ACC112 (cell line): ENCODE measurements around the gene CMTR1.

Experiments
- H2AFZ ChIP-seq: fragments of 200-600 bp; sonication (generic); one replicate; pipeline ENCODE4 v1.6.0; 2017; ENCODE audit warnings: antibody characterized with exemption, low read length; ENCODE audit not compliant: unreplicated experiment
- H3K27ac ChIP-seq: fragments of 200-600 bp; sonication (generic); 2 replicates; pipeline ENCODE4 v1.5.1; 2014; ENCODE audit warnings: low read depth, mild to moderate bottlenecking, antibody characterized with exemption, low read length, moderate library complexity
- H3K27me3 ChIP-seq: fragments of 200-600 bp; sonication (generic); 2 replicates; pipeline ENCODE4 v1.6.1; 2014; ENCODE audit warnings: mild to moderate bottlenecking, antibody characterized with exemption, low read length, moderate library complexity, mixed read lengths; ENCODE audit not compliant: insufficient read depth
- H3K36me3 ChIP-seq: fragments of 200-600 bp; sonication (generic); 2 replicates; pipeline ENCODE4 v1.6.1; 2016; ENCODE audit warnings: mild to moderate bottlenecking, antibody characterized with exemption, low read length, moderate library complexity, mixed read lengths; ENCODE audit not compliant: insufficient read depth
- H3K4me1 ChIP-seq: fragments of 200-600 bp; sonication (generic); one replicate; pipeline ENCODE4 v1.6.1; 2016; ENCODE audit warnings: low read length, mixed read lengths; ENCODE audit not compliant: insufficient read depth, unreplicated experiment, control insufficient read depth
- H3K4me3 ChIP-seq: fragments of 200-600 bp; sonication (generic); 2 replicates; pipeline ENCODE4 v1.5.1; 2014; ENCODE audit warnings: mild to moderate bottlenecking, low read depth, low read length
- H3K79me2 ChIP-seq: fragments of 200-600 bp; sonication (generic); one replicate; pipeline ENCODE4 v1.6.0; 2016; ENCODE audit warnings: low read length; ENCODE audit not compliant: control insufficient read depth, unreplicated experiment, insufficient read depth

Gene CMTR1

GRCh38 chr6:37514321-37514771 is 81.3 kb downstream of the CMTR1 start:
- no peaks in the 10 kb centered on the region for H3K79me2 ChIP-seq
- peak overlapping the region; percentile 33; the same call in 1 of the 2 replicates for H3K4me3 ChIP-seq
- no peak overlapping the region for H3K27ac ChIP-seq
- no peaks in the 10 kb centered on the region for H3K36me3 ChIP-seq
- H3K4me1 ChIP-seq: peaks cover 15% of the 10 kb centered on the region
- H2AFZ ChIP-seq: no peak overlapping the region
- peaks cover 22% of the 10 kb centered on the region for H3K27me3 ChIP-seq

- Histone ChIP-seq H2AFZ (no peak overlapping the region), H3K4me1 (peaks cover 15% of the 10 kb centered on the region), H3K36me3 (no peaks in the 10 kb centered on the region)
Observed at GRCh38 chr6:37514837-37515236, 81.8 kb downstream of the CMTR1 start.

DNA sequence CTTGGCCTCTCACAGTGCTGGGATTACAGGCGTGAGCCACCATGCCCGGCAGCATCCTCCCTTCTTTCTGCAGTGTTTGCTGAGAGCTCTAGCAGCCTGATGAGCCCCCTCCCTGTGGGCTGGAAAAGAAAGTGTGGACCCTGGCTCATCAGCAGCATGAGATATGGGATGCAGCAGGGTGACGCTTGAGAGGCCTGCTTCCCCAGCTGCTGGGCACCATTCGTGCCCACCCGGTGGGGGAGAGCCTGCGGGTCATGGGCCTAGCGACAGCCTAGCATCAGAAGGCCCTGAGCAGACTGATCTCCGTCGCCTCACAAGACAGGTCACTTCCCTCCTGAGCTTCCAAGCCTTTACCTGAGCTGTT is 82.7 kb downstream of the CMTR1 start:
- Histone ChIP-seq H3K27ac (no peak overlapping the region), H3K27me3 (peaks cover 22% of the 10 kb centered on the region), H3K4me3 (no peak overlapping the region), H3K36me3 (no peaks in the 10 kb centered on the region), H3K4me1 (peaks cover 15% of the 10 kb centered on the region), H2AFZ (no peak overlapping the region), H3K79me2 (no peaks in the 10 kb centered on the region)

More at GRCh38 chr6:37514837-37515236, 81.8 kb downstream of the CMTR1 start:
- Histone ChIP-seq H3K4me3 (peak overlapping the region; percentile 33; the same call in 1 of the 2 replicates), H3K27me3 (peaks cover 22% of the 10 kb centered on the region), H3K79me2 (no peaks in the 10 kb centered on the region), H3K27ac (no peak overlapping the region)

GRCh38 chr6:37516076-37516919 is 83.3 kb downstream of the CMTR1 start:
- Histone ChIP-seq H3K4me3 (no peak overlapping the region), H3K79me2 (no peaks in the 10 kb centered on the region), H3K27ac (no peak overlapping the region), H3K27me3 (peaks cover 22% of the 10 kb centered on the region), H2AFZ (no peak overlapping the region), H3K4me1 (peaks cover 15% of the 10 kb centered on the region), H3K36me3 (no peaks in the 10 kb centered on the region)

- Histone ChIP-seq H3K36me3 (no peaks in the 10 kb centered on the region), H3K4me3 (no peak overlapping the region), H3K4me1 (peaks cover 15% of the 10 kb centered on the region), H3K79me2 (no peaks in the 10 kb centered on the region), H2AFZ (no peak overlapping the region), H3K27me3 (peaks cover 17% of the 10 kb centered on the region), H3K27ac (no peak overlapping the region)
Observed at GRCh38 chr6:37516920-37517405, 83.9 kb downstream of the CMTR1 start.

GRCh38 chr6:37517411-37517812 is 84.4 kb downstream of the CMTR1 start:
- no peak overlapping the region for H3K27ac ChIP-seq
- H3K27me3 ChIP-seq: peaks cover 15% of the 10 kb centered on the region
- H3K79me2 ChIP-seq: no peaks in the 10 kb centered on the region
- H3K4me1 ChIP-seq: peaks cover 15% of the 10 kb centered on the region
- H3K4me3 ChIP-seq: no peak overlapping the region
- H3K36me3 ChIP-seq: no peaks in the 10 kb centered on the region
- H2AFZ ChIP-seq: no peak overlapping the region

DNA sequence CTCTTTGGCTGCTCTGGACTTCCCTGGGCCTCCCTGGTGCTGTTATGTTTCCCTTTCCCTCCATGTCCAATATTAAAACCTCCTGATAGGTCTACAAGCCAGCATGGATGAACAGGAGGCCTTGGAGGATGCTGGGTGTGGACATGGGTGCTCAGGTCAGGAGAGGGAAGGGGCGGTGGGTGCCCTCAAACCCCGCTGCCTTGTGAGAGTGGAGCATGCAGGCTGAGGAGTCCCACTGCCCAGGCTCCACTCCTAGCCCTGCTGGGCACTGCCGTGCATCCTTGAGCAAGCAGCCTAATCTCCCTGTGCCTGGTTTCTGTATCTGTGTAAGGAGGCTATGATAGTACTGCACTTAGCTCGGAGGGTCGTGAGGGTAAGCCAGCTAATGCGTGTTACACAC is 85.1 kb downstream of the CMTR1 start:
- no peak overlapping the region for H3K4me3 ChIP-seq
- H3K79me2 ChIP-seq: no peaks in the 10 kb centered on the region
- H3K4me1 ChIP-seq: peaks cover 15% of the 10 kb centered on the region
- no peak overlapping the region for H3K27ac ChIP-seq
- H2AFZ ChIP-seq: no peak overlapping the region
- no peaks in the 10 kb centered on the region for H3K36me3 ChIP-seq
- H3K27me3 ChIP-seq: peaks cover 8% of the 10 kb centered on the region; the same call in 1 of the 2 replicates

- Histone ChIP-seq H3K36me3 (no peaks in the 10 kb centered on the region), H3K27me3 (no peaks in the 10 kb centered on the region), H3K4me3 (no peak overlapping the region), H3K4me1 (peaks cover 17% of the 10 kb centered on the region), H3K27ac (no peak overlapping the region), H3K79me2 (no peaks in the 10 kb centered on the region), H2AFZ (no peak overlapping the region)
Observed at GRCh38 chr6:37519461-37519860, 86.4 kb downstream of the CMTR1 start.

GRCh38 chr6:37520926-37521325 is 87.9 kb downstream of the CMTR1 start:
- no peaks in the 10 kb centered on the region for H3K27me3 ChIP-seq
- no peaks in the 10 kb centered on the region for H3K36me3 ChIP-seq
- H3K27ac ChIP-seq: no peak overlapping the region
- no peak overlapping the region for H2AFZ ChIP-seq
- H3K4me3 ChIP-seq: no peak overlapping the region
- H3K4me1 ChIP-seq: peaks cover 22% of the 10 kb centered on the region
- no peaks in the 10 kb centered on the region for H3K79me2 ChIP-seq

DNA sequence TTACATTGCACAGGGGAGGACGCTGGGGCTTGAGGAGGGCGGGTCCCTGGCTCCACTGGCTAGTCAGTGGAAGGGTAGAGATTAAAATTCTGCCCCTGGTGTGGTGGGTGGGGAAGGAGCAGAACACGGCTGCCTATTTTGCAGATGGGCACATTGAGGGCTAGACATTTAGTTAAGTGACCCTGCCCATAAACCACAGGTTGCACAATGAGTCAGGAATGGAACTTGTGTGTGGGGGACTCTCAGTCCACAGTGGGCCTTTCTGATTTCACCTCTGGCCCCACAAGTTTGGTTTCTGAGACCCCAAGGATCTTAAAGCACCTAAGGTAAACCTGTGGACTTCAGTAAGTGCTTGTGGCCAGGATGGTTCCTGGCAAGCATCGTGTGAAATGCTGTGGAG is 88.7 kb downstream of the CMTR1 start:
- Histone ChIP-seq H3K79me2 (no peaks in the 10 kb centered on the region), H3K4me1 (peaks cover 22% of the 10 kb centered on the region), H2AFZ (no peak overlapping the region), H3K27ac (no peak overlapping the region), H3K4me3 (no peak overlapping the region), H3K27me3 (no peaks in the 10 kb centered on the region), H3K36me3 (no peaks in the 10 kb centered on the region)

DNA sequence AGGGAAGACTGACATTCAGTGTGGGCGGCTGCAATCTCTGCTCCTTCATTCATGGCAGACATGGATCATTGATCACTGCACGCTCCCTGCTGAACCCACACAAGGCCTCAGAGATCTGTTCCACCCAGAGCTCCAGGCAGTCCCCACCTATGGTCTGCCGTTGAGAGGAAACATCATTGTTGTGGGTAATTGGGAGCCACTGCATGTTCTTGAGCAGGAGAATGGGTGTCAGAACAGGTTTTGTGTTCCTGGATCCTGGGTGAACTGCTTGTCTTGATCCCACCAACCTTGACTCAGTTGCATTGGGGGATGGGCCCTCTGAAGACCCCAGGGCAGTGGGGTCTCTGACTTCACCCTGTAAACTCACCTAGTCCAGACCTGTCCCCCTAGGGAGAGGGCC is 89.8 kb downstream of the CMTR1 start:
- H2AFZ ChIP-seq: no peak overlapping the region
- no peak overlapping the region for H3K27ac ChIP-seq
- no peaks in the 10 kb centered on the region for H3K79me2 ChIP-seq
- peaks cover 11% of the 10 kb centered on the region for H3K27me3 ChIP-seq
- no peak overlapping the region for H3K4me3 ChIP-seq
- no peaks in the 10 kb centered on the region for H3K36me3 ChIP-seq
- peaks cover 22% of the 10 kb centered on the region for H3K4me1 ChIP-seq
